Measurements from ENCODE around the gene SUGP1. TPM values are rescaled to one million over a fixed set of nuclear protein-coding genes. Genes with fewer than 3 reads are reported as not detected.

The SUGP1 gene
- total RNA-seq, 2 experiments from 2014 or later: 42.8 to 51.3 TPM

DNA sequence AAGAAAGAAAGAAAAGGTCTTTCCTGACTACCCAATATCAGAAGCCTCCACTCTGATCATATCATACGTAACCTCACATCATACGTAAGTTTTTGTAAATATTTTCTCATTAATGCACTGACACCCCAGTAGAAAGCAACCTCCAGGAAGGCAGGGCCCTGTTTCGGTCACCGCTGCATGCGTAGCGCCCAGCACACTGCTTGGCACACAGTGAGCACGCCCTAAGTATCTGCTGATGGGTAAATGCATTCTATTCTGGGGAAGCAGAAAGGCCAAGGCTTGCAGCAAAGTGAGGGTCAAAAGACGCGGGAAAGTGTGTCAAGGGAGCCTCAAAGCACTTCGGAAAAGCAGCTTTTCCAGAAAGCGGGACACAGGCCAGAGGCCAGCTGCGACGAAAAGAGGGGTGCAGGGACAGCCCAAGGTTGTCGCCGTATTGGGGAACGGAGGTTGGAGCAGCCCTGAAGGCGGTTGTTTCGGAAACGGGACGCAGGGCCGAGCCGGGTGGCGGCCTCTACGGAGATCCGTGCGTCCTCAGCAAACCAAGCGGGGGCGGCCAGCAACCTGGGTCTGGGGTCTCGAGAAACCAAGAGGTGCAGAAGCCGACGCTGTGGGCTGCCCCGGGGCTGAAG, 463 bp downstream of the SUGP1 start:
- Mint-ChIP-seq H3K36me3 (ENCODE audit: low read depth) (peaks cover 20% of the 10 kb centered on the region), H3K27me3 (no peaks in the 10 kb centered on the region), H3K9me3 (no peaks in the 10 kb centered on the region), H3K4me1 (ENCODE audit: low read depth) (peaks cover 37% of the 10 kb centered on the region), H3K27ac (peak overlapping the region; percentile 100), H3K4me3 (peak overlapping the region; percentile 95)
- POLR2A ChIA-PET: interaction anchor here (0.5 to 1.1 kb wide), 3 partner anchors 36 to 171 kb away, joined by 3 to 4 read pairs (median 3); no protein-coding TSS in a partner anchor
- ATAC-seq: peak; percentile 1
- DNase-seq: peak; percentile 12
- intact Hi-C loops (cut with micrococcal nuclease): no loop called here
- CTCF ChIA-PET: interaction anchor here (1.2 kb wide), 1 partner anchor 145 kb away, joined by 3 read pairs; no protein-coding TSS in a partner anchor
- TF ChIP-seq, protein P1, sequence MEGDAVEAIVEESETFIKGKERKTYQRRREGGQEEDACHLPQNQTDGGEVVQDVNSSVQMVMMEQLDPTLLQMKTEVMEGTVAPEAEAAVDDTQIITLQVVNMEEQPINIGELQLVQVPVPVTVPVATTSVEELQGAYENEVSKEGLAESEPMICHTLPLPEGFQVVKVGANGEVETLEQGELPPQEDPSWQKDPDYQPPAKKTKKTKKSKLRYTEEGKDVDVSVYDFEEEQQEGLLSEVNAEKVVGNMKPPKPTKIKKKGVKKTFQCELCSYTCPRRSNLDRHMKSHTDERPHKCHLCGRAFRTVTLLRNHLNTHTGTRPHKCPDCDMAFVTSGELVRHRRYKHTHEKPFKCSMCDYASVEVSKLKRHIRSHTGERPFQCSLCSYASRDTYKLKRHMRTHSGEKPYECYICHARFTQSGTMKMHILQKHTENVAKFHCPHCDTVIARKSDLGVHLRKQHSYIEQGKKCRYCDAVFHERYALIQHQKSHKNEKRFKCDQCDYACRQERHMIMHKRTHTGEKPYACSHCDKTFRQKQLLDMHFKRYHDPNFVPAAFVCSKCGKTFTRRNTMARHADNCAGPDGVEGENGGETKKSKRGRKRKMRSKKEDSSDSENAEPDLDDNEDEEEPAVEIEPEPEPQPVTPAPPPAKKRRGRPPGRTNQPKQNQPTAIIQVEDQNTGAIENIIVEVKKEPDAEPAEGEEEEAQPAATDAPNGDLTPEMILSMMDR (IDR thresholded peaks at IDR 0.05): no peak

DNA sequence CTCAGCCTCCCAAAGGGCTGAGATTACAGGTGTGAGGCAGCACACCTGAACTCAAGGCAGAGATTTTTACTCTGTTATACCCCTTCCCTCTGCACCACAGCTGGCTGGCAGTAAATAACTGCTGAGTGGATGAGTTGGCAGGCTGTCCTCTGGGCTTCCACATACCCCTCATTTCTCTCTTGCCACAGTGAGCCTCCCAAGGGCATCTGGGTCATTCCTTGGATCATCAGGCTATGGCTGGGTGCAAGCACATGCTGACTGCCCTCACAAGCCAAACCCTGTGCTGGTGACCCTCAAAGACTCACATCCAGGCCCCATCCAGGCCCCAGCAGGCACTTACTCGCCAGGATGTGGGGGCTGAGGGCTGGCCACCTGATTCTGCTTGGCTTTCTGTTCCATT, 4.2 kb downstream of the SUGP1 start:
- Mint-ChIP-seq H3K4me3 (no peak overlapping the region), H3K36me3 (ENCODE audit: low read depth) (peaks cover 12% of the 10 kb centered on the region), H3K4me1 (ENCODE audit: low read depth) (peaks cover 24% of the 10 kb centered on the region), H3K27ac (no peak overlapping the region), H3K9me3 (no peaks in the 10 kb centered on the region), H3K27me3 (no peaks in the 10 kb centered on the region)
- ChIA-PET CTCF (interaction anchor here (1.1 to 2.2 kb wide), 2 partner anchors 48 to 142 kb away, joined by 4 to 6 read pairs; no protein-coding TSS in a partner anchor), POLR2A (no interaction called here)
- TF ChIP-seq, protein P1 (IDR thresholded peaks at IDR 0.05): no peak
- DNase-seq (no peak), ATAC-seq (no peak)
- intact Hi-C loops (cut with micrococcal nuclease): no loop called here

DNA sequence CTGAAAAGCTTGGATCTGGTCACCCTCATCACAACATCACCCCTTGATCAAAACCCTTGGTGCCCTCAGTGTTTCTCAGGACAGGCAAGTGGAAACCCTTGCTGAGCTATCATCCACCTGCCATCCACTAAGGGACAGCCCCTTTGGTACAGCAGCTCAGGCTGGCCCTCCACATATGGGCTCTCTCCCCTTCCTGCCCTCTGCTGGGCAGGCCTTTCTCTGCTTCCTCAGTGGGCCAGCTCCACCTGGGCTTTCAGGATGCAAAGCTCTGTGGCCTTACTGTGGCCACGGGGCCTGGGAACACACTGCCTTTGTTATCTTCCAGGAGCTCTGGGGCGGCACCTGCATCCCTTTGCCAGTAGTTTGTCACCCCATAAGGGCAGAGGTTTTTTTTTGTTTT, 4.9 kb downstream of the SUGP1 start:
- H3K4me3 Mint-ChIP-seq: no peak overlapping the region
- peaks cover 13% of the 10 kb centered on the region for H3K36me3 Mint-ChIP-seq (ENCODE audit: low read depth)
- CTCF ChIA-PET: interaction anchor here (1.1 to 2.2 kb wide), 3 partner anchors 18 to 141 kb away, joined by 3 to 6 read pairs (median 4); no protein-coding TSS in a partner anchor
- TF ChIP-seq, protein P1 (IDR thresholded peaks at IDR 0.05): no peak
- DNase-seq (peak; percentile 23), ATAC-seq (no peak)
- peak overlapping the region; percentile 77 for H3K27ac Mint-ChIP-seq
- peaks cover 24% of the 10 kb centered on the region for H3K4me1 Mint-ChIP-seq (ENCODE audit: low read depth)
- no peaks in the 10 kb centered on the region for H3K27me3 Mint-ChIP-seq
- POLR2A ChIA-PET: interaction anchor here (0.6 kb wide), 1 partner anchor 1031 kb away, joined by 3 read pairs; no protein-coding TSS in a partner anchor
- intact Hi-C loops (cut with micrococcal nuclease): no loop called here
- H3K9me3 Mint-ChIP-seq: no peaks in the 10 kb centered on the region

DNA sequence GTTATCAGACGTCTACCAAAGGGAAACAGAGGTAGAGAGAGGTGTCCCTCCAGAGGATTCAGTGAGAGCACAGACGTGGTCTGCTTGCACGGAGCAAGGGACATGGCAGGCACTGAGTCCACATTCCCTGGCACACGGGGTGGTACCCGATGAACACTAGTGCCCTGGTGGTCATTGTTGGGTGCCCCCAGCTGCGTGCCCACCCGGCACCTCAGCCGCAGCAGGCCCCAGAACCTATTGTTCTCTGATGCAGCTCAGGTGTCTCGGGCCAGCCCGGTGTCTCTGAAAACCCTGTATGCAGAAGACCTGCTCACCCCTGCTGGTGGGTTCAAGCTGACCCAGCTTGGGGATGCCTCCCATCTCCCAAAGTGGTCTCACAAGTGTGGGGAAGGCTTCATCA, 11.9 kb downstream of the SUGP1 start:
- no peaks in the 10 kb centered on the region for H3K9me3 Mint-ChIP-seq
- H3K4me3 Mint-ChIP-seq: no peak overlapping the region
- CTCF ChIA-PET: interaction anchor here (0.7 kb wide), 1 partner anchor 171 kb away, joined by 3 read pairs; no protein-coding TSS in a partner anchor
- DNase-seq: no peak
- TF ChIP-seq, protein P1 (IDR thresholded peaks at IDR 0.05): no peak
- peaks cover 29% of the 10 kb centered on the region for H3K36me3 Mint-ChIP-seq (ENCODE audit: low read depth)
- H3K4me1 Mint-ChIP-seq (ENCODE audit: low read depth): peaks cover 6% of the 10 kb centered on the region
- POLR2A ChIA-PET: no interaction called here
- intact Hi-C loops (cut with micrococcal nuclease): no loop called here
- no peaks in the 10 kb centered on the region for H3K27me3 Mint-ChIP-seq
- ATAC-seq: no peak
- no peak overlapping the region for H3K27ac Mint-ChIP-seq

DNA sequence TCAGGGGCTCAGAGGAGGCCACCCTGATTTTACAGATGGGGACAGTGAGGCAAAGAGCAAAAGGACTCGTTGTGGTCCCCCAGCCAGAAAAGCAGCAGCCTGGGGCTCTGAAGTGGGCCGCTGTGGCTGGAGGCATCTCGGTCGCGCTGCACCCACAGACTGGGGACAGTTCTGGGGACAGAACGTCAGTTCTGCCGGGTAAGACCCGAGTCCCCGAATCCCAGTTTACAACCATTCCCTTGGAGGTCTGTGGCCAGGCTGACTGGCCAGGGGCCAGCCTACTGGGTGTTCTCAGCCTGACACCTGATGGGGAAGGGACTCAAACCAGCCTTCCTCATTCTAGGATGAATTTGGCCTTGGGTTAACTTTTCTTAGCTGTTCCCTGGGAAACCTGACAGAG, 14.1 kb downstream of the SUGP1 start:
- DNase-seq (no peak), ATAC-seq (no peak)
- Mint-ChIP-seq H3K36me3 (ENCODE audit: low read depth) (peaks cover 28% of the 10 kb centered on the region), H3K4me3 (no peak overlapping the region), H3K9me3 (no peaks in the 10 kb centered on the region), H3K27me3 (no peaks in the 10 kb centered on the region), H3K4me1 (ENCODE audit: low read depth) (peaks cover 2% of the 10 kb centered on the region), H3K27ac (no peak overlapping the region)
- TF ChIP-seq, protein P1 (IDR thresholded peaks at IDR 0.05): no peak
- ChIA-PET CTCF (interaction anchor here (1.0 kb wide), 1 partner anchor 26 kb away, joined by 3 read pairs; no protein-coding TSS in a partner anchor), POLR2A (interaction anchor here (1.4 kb wide), 1 partner anchor 21 kb away, joined by 3 read pairs; no protein-coding TSS in a partner anchor)
- intact Hi-C loops (cut with micrococcal nuclease): no loop called here

Data from activated CD8-positive, alpha-beta T cell treated with anti-CD3 and anti-CD28 coated beads for 36 hours (primary cell).